HCT116 (cell line): ENCODE results near the gene IL17RD. TPM values are rescaled to one million over a fixed set of nuclear protein-coding genes. Genes with fewer than 3 reads are reported as not detected.

Experiments used
- ATAC-seq: fragments of 200-7000 bp; cut with Tn5 transposase; 2 replicates; pipeline ENCODE4 v1.9.1; 2020; ENCODE audit warnings: mild to moderate bottlenecking, moderate library complexity
- BruUV-seq: library from RNA; stranded (reverse); fragments of 400-500 nt; replicated peaks from 2 replicates; lab custom pipeline; 2021; lab: Mats Ljungman, UMichigan
- CTCF ChIA-PET: fragments of 300-600 bp; sonication (Branson Sonifier 250); formaldehyde crosslinking; loops from one replicate; lab custom pipeline; 2021; ENCODE audit warnings: antibody characterized with exemption; lab: Charles Lee
- POLR2A ChIA-PET: fragments of 300-600, 350-600 bp; sonication (Branson Sonifier 250); formaldehyde crosslinking; loops from one replicate; lab custom pipeline; 2021; ENCODE audit warnings: antibody characterized with exemption; lab: Charles Lee
- RAD21 ChIA-PET, 2 experiments: fragments of 300-600 bp; sonication (Branson Sonifier 250); formaldehyde crosslinking; loops; one replicate each; lab custom pipeline; 2023; ENCODE audit warnings: low total read pairs in 2 of 2; ENCODE audit not compliant: uncharacterized antibody in 2 of 2, unreplicated experiment in 2 of 2, low non-redundant PET in 1 of 2; lab: Charles Lee
- DNase-seq: peaks from one replicate; pipeline ENCODE4 v3.0.0-alpha.2; 2010; ENCODE audit warnings: low read depth, low spot score
- H2AFZ ChIP-seq: fragments of 200-600 bp; shearing (Covaris generic), sonication (generic); 2 replicates; pipeline ENCODE4 v1.6.1; 2017; ENCODE audit warnings: low read depth, mixed run types, mixed read lengths, antibody characterized with exemption, low read length; ENCODE audit not compliant: poor library complexity, severe bottlenecking
- H3K27ac ChIP-seq: 2 replicates; pipeline ENCODE4 v1.5.1; 2012; ENCODE audit warnings: low read depth, low read length
- H3K27me3 ChIP-seq: fragments of 200-600 bp; sonication (generic); 2 replicates; pipeline ENCODE4 v1.6.1; 2016; ENCODE audit warnings: mixed run types, low read length, mixed read lengths; ENCODE audit not compliant: insufficient read depth
- H3K36me3 ChIP-seq, 2 experiments: fragments of 200-500 bp in 1 of 2; fragments of 200-600 bp in 1 of 2; sonication (Bioruptor generic) in 1 of 2; sonication (generic) in 1 of 2; 2 replicates each; pipeline versions ENCODE4 v1.5.1 to v1.6.1; 2014 to 2016; ENCODE audit warnings: low read length in 2 of 2, inconsistent platforms in 1 of 2, mixed read lengths in 1 of 2, mixed run types in 1 of 2; ENCODE audit not compliant: insufficient read depth in 2 of 2, control insufficient read depth in 1 of 2
- H3K4me1 ChIP-seq, 2 experiments: fragments of 200-600 bp in 1 of 2; sonication (generic) in 1 of 2; 2 replicates each; pipeline versions ENCODE4 v1.5.1 to v1.6.1; 2012 to 2017; ENCODE audit warnings: low read length in 2 of 2, inconsistent platforms in 1 of 2, mild to moderate bottlenecking in 1 of 2, mixed read lengths in 1 of 2, mixed run types in 1 of 2, moderate library complexity in 1 of 2; ENCODE audit not compliant: insufficient read depth in 2 of 2, control insufficient read depth in 1 of 2
- H3K4me2 ChIP-seq: fragments of 200-600 bp; sonication (generic); 2 replicates; pipeline ENCODE4 v1.6.1; 2017; ENCODE audit warnings: mixed run types, low read length, mixed read lengths
- H3K4me3 ChIP-seq, 2 experiments: fragments of 200-600 bp in 1 of 2; sonication (generic) in 1 of 2; replicated peaks in 1 of 2; 2 replicates each; pipeline ENCODE4 v1.5.1; 2011 to 2016; ENCODE audit warnings: low read length in 2 of 2, control low read depth in 1 of 2, low read depth in 1 of 2, mild to moderate bottlenecking in 1 of 2, mixed read lengths in 1 of 2, mixed run types in 1 of 2
- H3K79me2 ChIP-seq: fragments of 200-600 bp; sonication (generic); 2 replicates; pipeline ENCODE4 v1.6.1; 2017; ENCODE audit warnings: mild to moderate bottlenecking, mixed run types, low read length, moderate library complexity, mixed read lengths; ENCODE audit not compliant: insufficient read depth
- H3K9ac ChIP-seq: fragments of 200-600 bp; sonication (generic); 2 replicates; pipeline ENCODE4 v1.6.1; 2016; ENCODE audit warnings: low read length, mixed read lengths
- H3K9me2 ChIP-seq: fragments of 200-600 bp; sonication (generic), shearing (Covaris generic); 2 replicates; pipeline ENCODE4 v1.6.1; 2017; ENCODE audit warnings: mixed run types, mild to moderate bottlenecking, moderate library complexity; ENCODE audit not compliant: insufficient read depth
- H3K9me3 ChIP-seq, 2 experiments: fragments of 200-500 bp in 1 of 2; fragments of 200-600 bp in 1 of 2; sonication (Bioruptor generic) in 1 of 2; sonication (generic) in 1 of 2; 2 replicates each; pipeline ENCODE4 v1.6.1; 2014 to 2017; ENCODE audit warnings: low read length in 2 of 2, mixed read lengths in 2 of 2, inconsistent platforms in 1 of 2, low read depth in 1 of 2, mild to moderate bottlenecking in 1 of 2, mixed run types in 1 of 2, moderate library complexity in 1 of 2; ENCODE audit not compliant: control insufficient read depth in 1 of 2, insufficient read depth in 1 of 2
- H4K20me1 ChIP-seq: fragments of 200-600 bp; sonication (generic), shearing (Covaris generic); 2 replicates; pipeline ENCODE4 v1.6.1; 2017; ENCODE audit warnings: mixed run types, mild to moderate bottlenecking, moderate library complexity; ENCODE audit not compliant: insufficient read depth
- CBX3 ChIP-seq: IDR thresholded peaks from 2 replicates; pipeline ENCODE4 v1.6.1; 2012; ENCODE audit warnings: low read depth
- CEBPB ChIP-seq: IDR thresholded peaks from 2 replicates; pipeline ENCODE4 v1.6.1; 2012; ENCODE audit warnings: low read depth
- EGR1 ChIP-seq: IDR thresholded peaks from 2 replicates; pipeline ENCODE4 v1.6.1; 2012; ENCODE audit warnings: low read depth
- ELF1 ChIP-seq: IDR thresholded peaks from 2 replicates; pipeline ENCODE4 v1.6.1; 2012; ENCODE audit warnings: low read depth, borderline replicate concordance
- EZH2 ChIP-seq: fragments of 200-600 bp; sonication (generic); IDR thresholded peaks from 2 replicates; pipeline ENCODE4 v1.6.1; 2017; ENCODE audit warnings: antibody characterized with exemption, mixed run types
- FOSL1 ChIP-seq: IDR thresholded peaks from 2 replicates; pipeline ENCODE4 v1.6.1; 2012; ENCODE audit warnings: low read depth
- JUND ChIP-seq: IDR thresholded peaks from 2 replicates; pipeline ENCODE4 v1.6.1; 2012
- POLR2AphosphoS5 ChIP-seq: IDR thresholded peaks from 2 replicates; pipeline ENCODE4 v1.6.1; 2011; ENCODE audit warnings: mild to moderate bottlenecking, low read depth, low read length, moderate library complexity
- RAD21 ChIP-seq: IDR thresholded peaks from 2 replicates; pipeline ENCODE4 v1.6.1; 2012; ENCODE audit warnings: low read depth, mild to moderate bottlenecking
- REST ChIP-seq: IDR thresholded peaks from 2 replicates; pipeline ENCODE4 v1.6.1; 2012; ENCODE audit warnings: low read depth
- SIN3A ChIP-seq: IDR thresholded peaks from 2 replicates; pipeline ENCODE4 v1.6.1; 2012; ENCODE audit warnings: low read depth
- SRF ChIP-seq: IDR thresholded peaks from 2 replicates; pipeline ENCODE4 v1.6.1; 2012; ENCODE audit warnings: low read depth
- TCF7L2 ChIP-seq: IDR thresholded peaks from 2 replicates; pipeline ENCODE4 v1.7.0; 2011; ENCODE audit warnings: borderline replicate concordance, inconsistent platforms; ENCODE audit not compliant: insufficient read depth, insufficient read length; ENCODE audit errors: extremely low read depth
- YY1 ChIP-seq: IDR thresholded peaks from 2 replicates; pipeline ENCODE4 v1.6.1; 2011; ENCODE audit warnings: low read length, low read depth, moderate library complexity, mild to moderate bottlenecking; ENCODE audit not compliant: insufficient replicate concordance; ENCODE audit errors: extremely low read depth
- ZNF274 ChIP-seq: fragments of 200-500 bp; sonication (Bioruptor generic); IDR thresholded peaks from 2 replicates; pipeline ENCODE4 v1.6.1; 2014; ENCODE audit warnings: mild to moderate bottlenecking, low read depth, low read length, inconsistent platforms
- intact Hi-C: fragments of 100-400 bp; cut with micrococcal nuclease; formaldehyde crosslinking; loops from 2 replicates; pipeline ENCODE4 v1.10.0; 2022
- total RNA-seq: library from RNA; stranded (reverse); gene quantifications from one replicate; pipeline ENCODE4 v1.2.1, GENCODE V29; 2021; ENCODE audit not compliant: unreplicated experiment
- TF ChIP-seq, protein P1 (sequence below): IDR thresholded peaks from 2 replicates; pipeline ENCODE4 v1.6.1; 2011; ENCODE audit warnings: mild to moderate bottlenecking, low read length, moderate library complexity; ENCODE audit not compliant: insufficient replicate concordance; ENCODE audit errors: extremely low read depth
- TF ChIP-seq, protein P2 (sequence below): IDR thresholded peaks from 2 replicates; pipeline ENCODE4 v1.6.1; 2012
- TF ChIP-seq, protein P3 (sequence below): IDR thresholded peaks from 2 replicates; pipeline ENCODE4 v1.6.1; 2012
- TF ChIP-seq, protein P4 (sequence below), 3 experiments: fragments of 200-600 bp in 1 of 3; sonication (generic) in 1 of 3; IDR thresholded peaks in 2 of 3; conservative IDR thresholded peaks in 1 of 3; 2 replicates each; pipeline ENCODE4 v1.5.1; 2012 to 2017; ENCODE audit warnings: low read depth in 2 of 3, low read length in 2 of 3, antibody characterized with exemption in 1 of 3, borderline replicate concordance in 1 of 3, control low read depth in 1 of 3, mild to moderate bottlenecking in 1 of 3, mixed read lengths in 1 of 3, mixed run types in 1 of 3, moderate library complexity in 1 of 3; ENCODE audit not compliant: insufficient read depth in 1 of 3

IL17RD gene
- total RNA-seq, 1 experiment from 2014 or later, result 12.3 TPM

DNA sequence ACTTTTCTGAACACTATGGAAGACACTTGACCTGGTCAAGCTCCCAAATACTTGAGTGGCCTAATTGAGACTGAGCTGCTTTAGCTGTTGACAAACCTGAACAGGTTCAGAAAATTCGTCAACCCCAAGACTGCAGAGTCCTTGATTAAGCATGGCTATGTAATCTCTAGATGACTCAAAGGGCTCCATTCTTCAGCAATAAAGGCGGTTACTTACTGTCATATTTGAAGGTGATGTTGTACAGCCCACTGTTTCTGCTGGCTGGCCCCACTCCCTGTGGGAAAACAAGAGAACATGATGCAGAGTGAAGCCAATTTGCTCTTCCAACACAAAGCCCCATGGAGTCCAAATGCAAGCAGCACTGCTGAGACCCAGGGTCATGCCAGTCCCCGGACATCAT is 45.1 kb downstream of the IL17RD start:
- TF ChIP-seq SIN3A (no peak), ELF1 (no peak), ZNF274 (no peak), CEBPB (no peak), TCF7L2 (no peak), FOSL1 (no peak), YY1 (no peak), POLR2AphosphoS5 (no peak), REST (no peak), EGR1 (no peak), EZH2 (no peak), RAD21 (no peak), SRF (no peak), JUND (no peak), CBX3 (no peak)
- TF ChIP-seq, protein P1, sequence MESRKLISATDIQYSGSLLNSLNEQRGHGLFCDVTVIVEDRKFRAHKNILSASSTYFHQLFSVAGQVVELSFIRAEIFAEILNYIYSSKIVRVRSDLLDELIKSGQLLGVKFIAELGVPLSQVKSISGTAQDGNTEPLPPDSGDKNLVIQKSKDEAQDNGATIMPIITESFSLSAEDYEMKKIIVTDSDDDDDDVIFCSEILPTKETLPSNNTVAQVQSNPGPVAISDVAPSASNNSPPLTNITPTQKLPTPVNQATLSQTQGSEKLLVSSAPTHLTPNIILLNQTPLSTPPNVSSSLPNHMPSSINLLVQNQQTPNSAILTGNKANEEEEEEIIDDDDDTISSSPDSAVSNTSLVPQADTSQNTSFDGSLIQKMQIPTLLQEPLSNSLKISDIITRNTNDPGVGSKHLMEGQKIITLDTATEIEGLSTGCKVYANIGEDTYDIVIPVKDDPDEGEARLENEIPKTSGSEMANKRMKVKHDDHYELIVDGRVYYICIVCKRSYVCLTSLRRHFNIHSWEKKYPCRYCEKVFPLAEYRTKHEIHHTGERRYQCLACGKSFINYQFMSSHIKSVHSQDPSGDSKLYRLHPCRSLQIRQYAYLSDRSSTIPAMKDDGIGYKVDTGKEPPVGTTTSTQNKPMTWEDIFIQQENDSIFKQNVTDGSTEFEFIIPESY, result no peak
- TF ChIP-seq, protein P2, sequence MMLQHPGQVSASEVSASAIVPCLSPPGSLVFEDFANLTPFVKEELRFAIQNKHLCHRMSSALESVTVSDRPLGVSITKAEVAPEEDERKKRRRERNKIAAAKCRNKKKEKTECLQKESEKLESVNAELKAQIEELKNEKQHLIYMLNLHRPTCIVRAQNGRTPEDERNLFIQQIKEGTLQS, result no peak
- TF ChIP-seq, protein P3, sequence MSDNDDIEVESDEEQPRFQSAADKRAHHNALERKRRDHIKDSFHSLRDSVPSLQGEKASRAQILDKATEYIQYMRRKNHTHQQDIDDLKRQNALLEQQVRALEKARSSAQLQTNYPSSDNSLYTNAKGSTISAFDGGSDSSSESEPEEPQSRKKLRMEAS, result no peak
- TF ChIP-seq, protein P4, sequence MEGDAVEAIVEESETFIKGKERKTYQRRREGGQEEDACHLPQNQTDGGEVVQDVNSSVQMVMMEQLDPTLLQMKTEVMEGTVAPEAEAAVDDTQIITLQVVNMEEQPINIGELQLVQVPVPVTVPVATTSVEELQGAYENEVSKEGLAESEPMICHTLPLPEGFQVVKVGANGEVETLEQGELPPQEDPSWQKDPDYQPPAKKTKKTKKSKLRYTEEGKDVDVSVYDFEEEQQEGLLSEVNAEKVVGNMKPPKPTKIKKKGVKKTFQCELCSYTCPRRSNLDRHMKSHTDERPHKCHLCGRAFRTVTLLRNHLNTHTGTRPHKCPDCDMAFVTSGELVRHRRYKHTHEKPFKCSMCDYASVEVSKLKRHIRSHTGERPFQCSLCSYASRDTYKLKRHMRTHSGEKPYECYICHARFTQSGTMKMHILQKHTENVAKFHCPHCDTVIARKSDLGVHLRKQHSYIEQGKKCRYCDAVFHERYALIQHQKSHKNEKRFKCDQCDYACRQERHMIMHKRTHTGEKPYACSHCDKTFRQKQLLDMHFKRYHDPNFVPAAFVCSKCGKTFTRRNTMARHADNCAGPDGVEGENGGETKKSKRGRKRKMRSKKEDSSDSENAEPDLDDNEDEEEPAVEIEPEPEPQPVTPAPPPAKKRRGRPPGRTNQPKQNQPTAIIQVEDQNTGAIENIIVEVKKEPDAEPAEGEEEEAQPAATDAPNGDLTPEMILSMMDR (IDR thresholded peaks at IDR 0.05 in 2 of 3, conservative IDR thresholded peaks at IDR 0.05 in 1 of 3; ENCODE audit: borderline replicate concordance in 1 of 3, insufficient read depth in 1 of 3, low read depth in 2 of 3, low read length in 2 of 3), result no peak
- no peaks in the 10 kb centered on the region for H3K79me2 ChIP-seq
- H3K27ac ChIP-seq, result no peak overlapping the region
- ChIA-PET POLR2A (no interaction called here), RAD21 (no interaction called here), CTCF (no interaction called here)
- no peaks in the 10 kb centered on the region for H3K27me3 ChIP-seq
- BruUV-seq, result no TSS peak
- no peaks in the 10 kb centered on the region for H4K20me1 ChIP-seq
- no peak overlapping the region for H3K9ac ChIP-seq
- ATAC-seq (no peak), DNase-seq (no peak)
- H3K4me3 ChIP-seq, result no peak overlapping the region
- intact Hi-C loops, result no loop called here
- H2AFZ ChIP-seq, result no peak overlapping the region
- H3K4me2 ChIP-seq, result no peak overlapping the region
- H3K9me3 ChIP-seq, result no peaks in the 10 kb centered on the region
- H3K36me3 ChIP-seq, result no peaks in the 10 kb centered on the region
- no peaks in the 10 kb centered on the region for H3K4me1 ChIP-seq
- no peaks in the 10 kb centered on the region for H3K9me2 ChIP-seq
